NCI-H526 (cell line): ENCODE data around the gene CLEC2D.
"Not testable (repeated sequence)": the region's sequence is repeated elsewhere in the genome, so short reads cannot be mapped to it uniquely, and the experiment has no call there.

Source experiments
- DNase-seq, 2 experiments: peaks; one replicate each; lab custom pipeline; 2025; lab: John Stamatoyannopoulos, UW

CLEC2D gene

DNA sequence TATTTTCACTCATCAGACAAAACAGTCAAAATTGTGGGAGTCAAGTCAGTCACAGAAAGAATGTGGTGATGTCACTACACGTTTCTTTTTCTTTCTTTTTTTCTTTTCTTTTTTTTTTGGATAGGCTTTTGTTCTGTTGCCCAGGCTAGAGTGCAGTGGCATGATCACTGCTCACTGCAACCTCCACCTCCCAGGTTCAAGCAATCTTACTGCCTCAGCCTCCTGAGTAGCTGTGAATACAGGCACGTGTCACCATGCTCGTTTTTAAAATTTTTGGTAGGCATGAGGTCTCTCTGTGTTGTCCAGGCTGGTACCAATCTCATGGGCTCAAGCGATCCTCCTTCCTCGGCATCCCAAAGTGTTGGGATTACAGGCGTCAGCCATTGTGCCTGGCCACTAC lies 61.1 kb downstream of the CLEC2D start:
- no peak for DNase-seq

DNA sequence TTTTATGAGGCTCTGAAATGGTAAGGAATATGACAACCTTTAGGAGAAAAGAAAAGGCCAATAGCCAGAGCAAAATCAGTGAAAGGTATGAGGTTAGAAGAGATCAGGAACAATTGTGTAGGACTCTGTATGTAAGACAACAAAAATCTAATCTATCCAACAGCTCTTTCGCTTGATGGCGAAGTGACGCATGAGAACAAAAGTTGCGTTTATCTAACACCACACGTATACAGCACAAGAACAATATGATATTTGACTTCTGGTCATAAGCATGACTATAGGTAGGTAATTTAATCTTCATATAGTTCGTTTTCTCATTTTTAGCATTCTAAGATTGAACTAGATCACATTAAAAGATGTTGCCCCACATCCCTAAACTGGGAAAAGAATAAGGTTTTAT lies 61.9 kb downstream of the CLEC2D start:
- no peak for DNase-seq

DNA sequence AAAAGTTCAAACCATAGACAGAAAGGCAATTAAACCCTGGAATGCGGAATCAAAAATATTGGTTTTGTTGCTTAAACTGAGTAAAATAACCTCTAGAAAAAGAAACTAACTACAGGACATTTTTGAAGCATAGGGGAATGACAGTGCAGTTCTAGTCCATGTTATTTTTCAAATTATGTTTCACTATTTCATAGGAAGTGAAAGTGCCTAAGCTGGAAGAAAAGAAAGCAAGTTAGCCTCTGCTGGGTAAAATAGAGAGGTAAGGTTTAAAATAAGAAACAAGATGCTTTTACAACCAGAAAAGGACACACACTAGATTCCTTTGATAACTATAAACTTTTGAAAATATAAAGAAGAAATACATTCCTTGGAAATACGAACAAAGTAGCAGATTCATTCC lies 62.3 kb downstream of the CLEC2D start:
- no peak for DNase-seq

DNA sequence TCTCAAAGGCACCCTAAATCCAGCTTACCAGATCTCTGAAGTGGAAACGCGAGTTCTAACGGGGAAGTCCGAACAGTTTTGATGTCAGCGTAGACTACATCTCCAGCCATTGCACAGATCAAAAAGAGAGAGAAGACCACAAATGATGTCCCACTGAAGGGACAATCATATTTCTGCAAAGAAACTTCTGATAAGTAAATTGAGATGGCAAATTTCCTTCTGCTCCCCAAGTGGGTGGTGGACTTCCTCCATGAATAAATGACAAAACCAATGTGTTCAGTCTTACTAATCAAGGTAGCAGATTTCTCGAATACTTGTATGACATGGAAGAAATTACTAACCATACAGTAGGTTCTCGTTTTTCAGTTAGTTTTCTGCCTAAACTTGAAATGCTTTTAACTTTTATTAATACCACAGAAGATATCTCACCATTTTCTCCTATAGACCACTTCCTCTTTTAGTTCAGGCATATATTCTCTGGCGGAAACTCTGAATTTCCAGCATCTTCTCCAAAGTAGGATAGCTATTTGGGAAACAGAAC lies 63.5 kb downstream of the CLEC2D start, which contains the start of gene CLECL1:
Gene CLECL1 (minus strand): TSS at position 177 of the 541 bp plus-strand sequence.
- no peak for DNase-seq

DNA sequence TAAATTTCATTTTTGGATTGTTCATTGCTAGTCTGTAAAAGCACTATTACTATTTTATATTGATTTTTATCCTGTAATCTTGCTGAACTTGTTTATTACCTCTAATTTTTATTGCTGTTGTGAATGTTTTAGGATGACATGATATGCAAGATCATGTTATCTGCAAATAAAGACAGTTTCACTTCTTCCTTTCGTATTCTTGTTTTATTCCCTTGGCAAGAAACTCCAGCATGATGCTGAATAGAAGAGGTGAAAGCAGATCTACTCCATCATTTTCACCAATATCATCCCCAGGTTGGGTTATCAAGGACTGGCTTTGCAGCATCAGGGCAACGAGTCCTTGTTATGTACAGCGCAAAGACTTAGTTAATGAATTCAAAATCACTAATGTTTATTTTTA lies 66.1 kb downstream of the CLEC2D start:
- DNase-seq, result no peak

DNA sequence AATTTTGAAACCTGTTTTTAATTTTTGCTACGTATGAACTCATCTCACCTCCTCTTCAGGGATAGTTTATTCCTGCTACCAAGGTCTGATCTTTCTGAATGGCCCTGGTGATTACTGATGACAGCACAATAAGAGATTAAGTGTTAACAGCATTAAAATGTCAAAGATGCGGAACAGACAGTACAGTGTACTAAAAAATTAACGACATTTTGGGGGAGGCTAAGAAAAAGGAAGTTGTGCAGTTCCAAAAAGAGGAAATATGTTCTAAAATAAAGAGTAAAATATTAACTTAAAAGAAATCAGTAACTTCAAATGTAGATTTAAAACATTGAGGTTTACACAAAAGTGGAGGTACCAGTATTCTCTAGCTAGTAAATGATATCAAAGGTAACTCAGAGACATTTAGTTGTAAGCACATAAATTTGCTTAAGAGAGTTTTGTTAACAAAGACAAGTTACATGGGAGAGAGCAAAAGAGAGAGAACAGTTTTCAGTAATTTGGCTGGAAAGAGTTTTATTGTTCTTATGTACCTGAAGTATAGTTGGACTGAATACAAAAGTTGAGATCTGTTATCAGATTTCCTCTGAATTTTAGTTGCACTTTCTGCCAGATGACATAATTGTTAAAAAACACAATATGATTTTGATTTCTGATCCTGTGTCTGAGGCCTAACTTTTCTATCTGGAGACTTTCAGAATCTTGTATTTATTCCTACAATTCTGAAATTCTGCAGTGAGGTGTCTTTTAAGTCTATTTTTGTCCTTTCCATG lies 67.6 kb downstream of the CLEC2D start:
- DNase-seq, result no peak

DNA sequence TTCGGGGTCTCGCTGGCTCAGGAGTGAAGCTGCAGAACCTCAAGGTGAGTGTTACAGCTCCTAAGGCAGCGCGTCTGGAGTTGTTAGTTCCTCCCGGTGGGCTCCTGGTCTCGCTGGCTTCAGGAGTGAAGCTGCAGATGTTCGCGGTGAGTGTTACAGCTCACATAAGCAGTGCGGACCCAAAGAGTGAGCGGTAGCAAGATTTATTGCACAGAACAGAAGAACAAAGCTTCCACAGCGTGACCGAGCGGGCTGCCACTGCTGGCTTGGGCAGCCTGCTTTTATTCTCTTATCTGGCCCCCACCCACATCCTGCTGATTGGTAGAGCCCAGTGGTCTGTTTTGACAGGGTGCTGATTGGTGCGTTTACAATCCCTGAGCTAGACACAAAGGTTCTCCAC lies 69.4 kb downstream of the CLEC2D start:
- DNase-seq, result not testable (repeated sequence)

DNA sequence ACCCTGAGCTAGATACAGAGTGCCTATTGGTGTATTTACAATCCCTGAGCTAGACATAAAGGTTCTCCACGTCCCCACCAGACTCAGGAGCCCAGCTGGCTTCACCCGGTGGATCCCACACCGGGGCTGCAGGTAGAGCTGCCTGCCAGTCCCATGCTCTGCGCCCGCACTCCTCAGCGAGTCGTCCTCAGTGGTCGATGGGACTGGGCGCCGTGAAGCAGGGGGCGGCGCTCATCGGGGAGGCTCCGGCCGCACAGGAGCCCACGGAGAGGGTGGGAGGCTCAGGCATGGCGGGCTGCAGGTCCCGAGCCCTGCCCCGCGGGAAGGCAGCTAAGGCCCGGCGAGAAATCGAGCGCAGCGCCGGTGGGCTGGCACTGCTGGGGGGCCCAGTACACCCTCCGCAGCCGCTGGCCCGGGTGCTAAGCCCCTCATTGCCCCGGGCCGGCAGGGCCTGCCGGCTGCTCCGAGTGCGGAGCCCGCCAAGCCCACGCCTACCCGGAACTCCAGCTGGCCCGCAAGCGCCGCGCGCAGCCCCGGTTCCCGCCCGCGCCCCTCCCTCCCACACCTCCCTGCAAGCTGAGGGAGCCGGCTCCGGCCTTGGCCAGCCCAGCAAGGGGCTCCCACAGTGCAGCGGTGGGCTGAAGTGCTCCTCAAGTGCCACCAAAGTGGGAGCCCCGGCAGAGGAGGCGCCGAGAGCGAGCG lies 70.0 kb downstream of the CLEC2D start:
- peak in 1 of 2 experiments; percentile 2 for DNase-seq

DNA sequence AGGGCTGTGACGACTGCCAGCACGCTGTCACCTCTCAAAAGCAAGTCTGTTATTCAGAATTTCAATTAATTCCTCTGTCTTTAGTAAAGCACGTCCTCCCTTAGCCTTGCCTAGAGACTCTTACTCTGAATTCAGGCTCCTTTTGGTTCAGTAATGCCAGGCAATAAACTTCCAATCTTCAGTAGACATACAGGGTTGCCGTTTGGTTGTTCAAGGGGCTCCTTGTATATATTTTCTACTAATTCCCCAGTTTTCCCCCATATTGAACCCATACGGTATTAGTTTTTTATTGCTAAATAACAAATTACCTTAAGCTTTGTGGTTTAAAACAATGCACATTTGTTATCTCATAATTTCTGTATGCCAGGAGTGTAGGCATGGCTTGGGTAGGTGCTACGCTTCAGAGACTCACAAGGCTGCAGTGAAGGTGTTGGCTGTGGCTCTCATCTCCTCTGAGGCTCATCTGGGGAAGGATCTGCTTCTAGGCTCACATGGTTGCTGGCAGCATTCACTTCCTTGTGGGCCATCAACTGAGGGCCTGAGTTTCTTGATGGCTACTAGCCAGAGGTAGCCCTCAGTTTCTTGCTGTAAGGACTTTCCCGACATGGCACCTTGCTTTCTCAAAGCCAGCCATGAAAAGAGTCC lies 70.7 kb downstream of the CLEC2D start:
- DNase-seq, result peak in 1 of 2 experiments; percentile 1

DNA sequence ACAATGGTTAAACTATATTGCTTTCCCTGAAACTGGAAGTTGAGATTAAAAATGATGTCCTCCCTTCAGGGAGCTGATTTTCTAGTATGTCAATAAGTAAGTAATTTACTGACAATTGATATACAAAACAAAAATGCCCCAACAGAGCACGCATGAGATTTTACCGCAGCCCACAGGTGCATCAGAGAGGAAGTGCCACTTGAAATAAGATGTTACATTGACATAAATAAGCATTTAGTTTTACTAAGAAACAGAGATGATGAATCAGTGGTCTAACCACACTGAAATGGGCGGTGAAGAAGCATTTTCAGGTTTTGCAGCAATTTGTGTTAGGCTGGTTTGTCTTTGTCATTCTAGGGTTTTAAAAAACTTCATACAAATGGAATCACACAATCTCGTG lies 72.2 kb downstream of the CLEC2D start:
- DNase-seq, result no peak

DNA sequence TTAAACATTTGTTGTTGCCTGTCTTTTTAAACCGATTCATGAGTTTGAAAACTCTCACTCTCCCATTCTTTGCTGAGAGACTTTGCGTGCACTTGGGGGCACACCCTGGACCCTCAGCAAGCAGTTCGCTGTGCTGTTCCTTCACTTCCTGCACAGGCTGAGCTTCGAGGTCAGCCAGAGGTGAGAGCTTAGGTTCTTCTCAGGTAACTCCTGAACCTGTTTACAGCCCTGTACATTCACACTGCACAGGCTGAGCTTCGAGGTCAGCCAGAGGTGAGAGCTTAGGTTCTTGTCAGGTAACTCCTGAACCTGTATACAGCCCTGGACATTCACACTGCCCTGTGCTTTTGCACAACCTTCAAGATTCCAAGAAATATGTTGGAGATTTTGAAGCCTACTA lies 73.1 kb downstream of the CLEC2D start:
- DNase-seq, result no peak

DNA sequence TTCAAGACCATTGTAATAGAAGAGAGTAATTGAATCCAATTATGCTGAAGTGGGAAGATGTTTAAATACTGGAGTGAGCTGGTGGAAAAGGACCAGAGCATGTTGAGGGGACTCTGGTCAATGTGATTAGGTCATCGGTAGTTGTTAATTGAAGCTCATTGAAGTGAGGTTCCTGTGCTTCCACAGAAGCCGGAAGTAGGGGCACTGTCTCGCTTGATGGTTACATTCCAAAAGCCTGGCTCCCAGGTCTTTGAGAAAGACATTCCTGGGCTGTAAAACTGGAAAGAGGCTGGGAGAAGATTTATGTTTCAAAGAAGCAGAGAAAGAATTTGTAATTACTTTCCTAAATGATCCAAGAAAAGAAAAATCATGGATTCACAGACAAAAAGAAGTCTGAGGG lies 75.7 kb downstream of the CLEC2D start:
- no peak for DNase-seq
